HL-60 (cell line): ENCODE results near the gene MIDN.
A peak's percentile ranks its signal among the peaks of the same experiment; 100 is the strongest.

Experiments
- GABPA ChIP-seq: IDR thresholded peaks from 2 replicates; pipeline ENCODE4 v1.6.1; 2012; ENCODE audit warnings: low read depth
- POLR2AphosphoS5 ChIP-seq: IDR thresholded peaks from 2 replicates; pipeline ENCODE4 v1.6.1; 2012; ENCODE audit warnings: low read depth
- TF ChIP-seq, protein P1 (sequence below): IDR thresholded peaks from one replicate; pipeline ENCODE4 v1.5.1; 2011; ENCODE audit warnings: low read length, control low read depth, inconsistent platforms; ENCODE audit not compliant: insufficient read depth
- TF ChIP-seq, protein P2 (sequence below): IDR thresholded peaks from 2 replicates; pipeline ENCODE4 v1.6.1; 2012; ENCODE audit warnings: low read depth; ENCODE audit not compliant: insufficient replicate concordance

DNA sequence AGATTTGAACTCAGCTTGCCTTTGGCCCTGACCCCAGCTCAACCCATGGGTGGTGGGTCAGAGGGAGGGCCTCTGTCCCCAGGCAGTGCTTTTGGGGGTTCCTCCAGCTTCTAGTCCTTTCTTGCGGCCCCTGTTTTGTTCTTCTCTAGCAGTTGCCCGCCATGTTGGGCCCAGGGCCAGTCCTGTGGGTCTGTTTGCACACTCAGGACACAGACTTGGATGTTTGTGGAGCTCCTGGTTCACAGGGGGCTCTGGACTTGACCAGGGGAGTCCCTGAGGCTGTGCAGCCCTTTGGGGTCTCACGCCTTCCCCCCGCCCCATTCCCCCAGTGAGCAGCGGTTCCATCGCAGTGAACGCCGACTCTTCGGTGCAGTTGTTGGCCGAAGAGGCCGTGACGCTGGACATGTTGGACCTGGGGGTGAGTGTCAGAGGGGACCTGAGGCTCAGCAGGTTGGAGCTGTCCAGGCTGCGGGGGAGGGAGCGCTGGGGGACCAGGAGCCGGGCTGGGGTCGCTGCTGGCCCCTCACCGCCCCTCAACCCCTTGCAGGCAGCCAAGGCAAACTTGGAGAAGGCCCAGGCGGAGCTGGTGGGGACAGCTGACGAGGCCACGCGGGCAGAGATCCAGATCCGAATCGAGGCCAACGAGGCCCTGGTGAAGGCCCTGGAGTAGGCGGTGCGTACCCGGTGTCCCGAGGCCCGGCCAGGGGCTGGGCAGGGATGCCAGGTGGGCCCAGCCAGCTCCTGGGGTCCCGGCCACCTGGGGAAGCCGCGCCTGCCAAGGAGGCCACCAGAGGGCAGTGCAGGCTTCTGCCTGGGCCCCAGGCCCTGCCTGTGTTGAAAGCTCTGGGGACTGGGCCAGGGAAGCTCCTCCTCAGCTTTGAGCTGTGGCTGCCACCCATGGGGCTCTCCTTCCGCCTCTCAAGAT lies 4.4 kb upstream of the MIDN start:
- TF ChIP-seq POLR2AphosphoS5 (peak; percentile 37; the same call in 1 of the 2 replicates), GABPA (no peak)
- TF ChIP-seq, protein P1, sequence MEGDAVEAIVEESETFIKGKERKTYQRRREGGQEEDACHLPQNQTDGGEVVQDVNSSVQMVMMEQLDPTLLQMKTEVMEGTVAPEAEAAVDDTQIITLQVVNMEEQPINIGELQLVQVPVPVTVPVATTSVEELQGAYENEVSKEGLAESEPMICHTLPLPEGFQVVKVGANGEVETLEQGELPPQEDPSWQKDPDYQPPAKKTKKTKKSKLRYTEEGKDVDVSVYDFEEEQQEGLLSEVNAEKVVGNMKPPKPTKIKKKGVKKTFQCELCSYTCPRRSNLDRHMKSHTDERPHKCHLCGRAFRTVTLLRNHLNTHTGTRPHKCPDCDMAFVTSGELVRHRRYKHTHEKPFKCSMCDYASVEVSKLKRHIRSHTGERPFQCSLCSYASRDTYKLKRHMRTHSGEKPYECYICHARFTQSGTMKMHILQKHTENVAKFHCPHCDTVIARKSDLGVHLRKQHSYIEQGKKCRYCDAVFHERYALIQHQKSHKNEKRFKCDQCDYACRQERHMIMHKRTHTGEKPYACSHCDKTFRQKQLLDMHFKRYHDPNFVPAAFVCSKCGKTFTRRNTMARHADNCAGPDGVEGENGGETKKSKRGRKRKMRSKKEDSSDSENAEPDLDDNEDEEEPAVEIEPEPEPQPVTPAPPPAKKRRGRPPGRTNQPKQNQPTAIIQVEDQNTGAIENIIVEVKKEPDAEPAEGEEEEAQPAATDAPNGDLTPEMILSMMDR: peak; percentile 79
- TF ChIP-seq, protein P2, sequence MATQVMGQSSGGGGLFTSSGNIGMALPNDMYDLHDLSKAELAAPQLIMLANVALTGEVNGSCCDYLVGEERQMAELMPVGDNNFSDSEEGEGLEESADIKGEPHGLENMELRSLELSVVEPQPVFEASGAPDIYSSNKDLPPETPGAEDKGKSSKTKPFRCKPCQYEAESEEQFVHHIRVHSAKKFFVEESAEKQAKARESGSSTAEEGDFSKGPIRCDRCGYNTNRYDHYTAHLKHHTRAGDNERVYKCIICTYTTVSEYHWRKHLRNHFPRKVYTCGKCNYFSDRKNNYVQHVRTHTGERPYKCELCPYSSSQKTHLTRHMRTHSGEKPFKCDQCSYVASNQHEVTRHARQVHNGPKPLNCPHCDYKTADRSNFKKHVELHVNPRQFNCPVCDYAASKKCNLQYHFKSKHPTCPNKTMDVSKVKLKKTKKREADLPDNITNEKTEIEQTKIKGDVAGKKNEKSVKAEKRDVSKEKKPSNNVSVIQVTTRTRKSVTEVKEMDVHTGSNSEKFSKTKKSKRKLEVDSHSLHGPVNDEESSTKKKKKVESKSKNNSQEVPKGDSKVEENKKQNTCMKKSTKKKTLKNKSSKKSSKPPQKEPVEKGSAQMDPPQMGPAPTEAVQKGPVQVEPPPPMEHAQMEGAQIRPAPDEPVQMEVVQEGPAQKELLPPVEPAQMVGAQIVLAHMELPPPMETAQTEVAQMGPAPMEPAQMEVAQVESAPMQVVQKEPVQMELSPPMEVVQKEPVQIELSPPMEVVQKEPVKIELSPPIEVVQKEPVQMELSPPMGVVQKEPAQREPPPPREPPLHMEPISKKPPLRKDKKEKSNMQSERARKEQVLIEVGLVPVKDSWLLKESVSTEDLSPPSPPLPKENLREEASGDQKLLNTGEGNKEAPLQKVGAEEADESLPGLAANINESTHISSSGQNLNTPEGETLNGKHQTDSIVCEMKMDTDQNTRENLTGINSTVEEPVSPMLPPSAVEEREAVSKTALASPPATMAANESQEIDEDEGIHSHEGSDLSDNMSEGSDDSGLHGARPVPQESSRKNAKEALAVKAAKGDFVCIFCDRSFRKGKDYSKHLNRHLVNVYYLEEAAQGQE: no peak
